ENCODE measurements around the gene PDXP. TPM values are rescaled to one million over a fixed set of nuclear protein-coding genes. Genes with fewer than 3 reads are reported as not detected.

PDXP gene
- total RNA-seq, 1 donor from 2014 or later, result 12.3 TPM

- DNase-seq, result no peak
Measured at GRCh38 chr22:37697538-37697835, 39.0 kb downstream of the PDXP start.

- DNase-seq, result no peak
Measured at GRCh38 chr22:37701141-37701786, 42.7 kb downstream of the PDXP start.

GRCh38 chr22:37703906-37704305, 45.4 kb downstream of the PDXP start:
- no peak for DNase-seq

GRCh38 chr22:37704645-37705044, 46.1 kb downstream of the PDXP start:
- no peak for DNase-seq

- no peak for DNase-seq
Measured at GRCh38 chr22:37705205-37705604, 46.7 kb downstream of the PDXP start.

GRCh38 chr22:37708580-37709444, 50.3 kb downstream of the PDXP start:
- no peak for DNase-seq

- no peak for DNase-seq
Measured at GRCh38 chr22:37709445-37709765, 50.9 kb downstream of the PDXP start.

- no peak for DNase-seq
Measured at GRCh38 chr22:37710675-37711074, 52.2 kb downstream of the PDXP start.

GRCh38 chr22:37711490-37711889, 53.0 kb downstream of the PDXP start:
- DNase-seq, result no peak

- DNase-seq, result no peak
Measured at GRCh38 chr22:37713761-37714160, 55.2 kb downstream of the PDXP start.

GRCh38 chr22:37714634-37715033, 56.1 kb downstream of the PDXP start:
- no peak for DNase-seq

- DNase-seq, result no peak
Measured at GRCh38 chr22:37715760-37716159, 57.2 kb downstream of the PDXP start.

Small RNAs within 50 kb of the gene (small RNA-seq; reads per million reads assigned to genes)
- gene RN7SL385P (ENCODE audit: low replicate concordance), result not detected

Other genes with a start within 250 kb of the PDXP start
- 1.0 TPM for gene ELFN2, start 231.2 kb upstream of the PDXP start, total RNA-seq
- gene MFNG, start 172.3 kb upstream of the PDXP start, total RNA-seq, result 8.7 TPM
- gene CARD10, start 139.3 kb upstream of the PDXP start, total RNA-seq, result 12.2 TPM
- gene CDC42EP1, start 98.2 kb upstream of the PDXP start, total RNA-seq, result 25.5 TPM
- not detected for gene LGALS2, start 78.6 kb upstream of the PDXP start, total RNA-seq
- gene GGA1, start 49.9 kb upstream of the PDXP start, total RNA-seq, result 47.5 TPM
- gene SH3BP1, start 19.1 kb upstream of the PDXP start, total RNA-seq, result 31.8 TPM
- gene LGALS1, start 16.9 kb downstream of the PDXP start, total RNA-seq, result 1,436 TPM
- 19.4 TPM for gene NOL12, start 27.6 kb downstream of the PDXP start, total RNA-seq
- 87.7 TPM for gene TRIOBP, start 38.3 kb downstream of the PDXP start, total RNA-seq
- gene GCAT, start 149.2 kb downstream of the PDXP start, total RNA-seq, result 16.7 TPM
- gene GALR3, start 164.7 kb downstream of the PDXP start, total RNA-seq, result not detected
- gene ANKRD54, start 185.6 kb downstream of the PDXP start, total RNA-seq, result 23.5 TPM
- 606 TPM for gene EIF3L, start 190.7 kb downstream of the PDXP start, total RNA-seq
- gene MICALL1, start 247.6 kb downstream of the PDXP start, total RNA-seq, result 19.3 TPM